OCI-LY7 (cell line): ENCODE results near the gene RPE65.

Experiments used
- CTCF ChIP-seq: fragments of 200-600 bp; sonication (generic); conservative IDR thresholded peaks from 2 replicates; pipeline ENCODE4 v1.5.1; 2014; ENCODE audit warnings: mild to moderate bottlenecking, antibody characterized with exemption, low read length, moderate library complexity, mixed read lengths
- EZH2phosphoT487 ChIP-seq: fragments of 200-600 bp; sonication (generic); IDR thresholded peaks from 2 replicates; pipeline ENCODE4 v1.6.1; 2018; ENCODE audit warnings: low read depth, borderline replicate concordance, mild to moderate bottlenecking, mixed run types, antibody characterized with exemption, low read length, moderate library complexity, mixed read lengths

GRCh38 chr1:68431076-68431475 is 18.7 kb downstream of the RPE65 start:
- no peak for TF ChIP-seq CTCF
- TF ChIP-seq EZH2phosphoT487: no peak
